H1 (cell line): ENCODE data around the gene MKNK2. TPM values are rescaled to one million over a fixed set of nuclear protein-coding genes. Genes with fewer than 3 reads are reported as not detected.

Experiments
- CTCF ChIA-PET: fragments of 300-600 bp; sonication (Branson Sonifier 250); formaldehyde crosslinking; loops from one replicate; lab custom pipeline; 2021; ENCODE audit not compliant: partially characterized antibody; lab: Charles Lee
- POLR2A ChIA-PET: fragments of 300-600 bp; sonication (Branson Sonifier 250); formaldehyde crosslinking; loops from one replicate; lab custom pipeline; 2021; ENCODE audit warnings: inconsistent platforms; ENCODE audit not compliant: partially characterized antibody; lab: Charles Lee
- DNase-seq, 2 experiments: peaks; one replicate each; pipeline versions ENCODE4 v3.0.0 to v3.0.0-alpha.2; 2010 to 2022; ENCODE audit warnings: low spot score in 2 of 2, low read depth in 1 of 2, mixed read lengths in 1 of 2
- FAIRE-seq: peaks from 2 replicates; lab custom pipeline; 2011; peaks lifted over from hg19 to GRCh38; lab: Jason Lieb, UNC
- H2AFZ ChIP-seq: 2 replicates; pipeline ENCODE4 v1.8.1; 2012; ENCODE audit warnings: low read length, inconsistent platforms
- H2AK5ac ChIP-seq: 2 replicates; pipeline ENCODE4 v1.6.1; 2013; ENCODE audit warnings: low read depth, low read length
- H2BK120ac ChIP-seq: replicated peaks from 2 replicates; pipeline ENCODE3; 2013; ENCODE audit warnings: low read depth, low read length, inconsistent platforms
- H2BK12ac ChIP-seq: 2 replicates; pipeline ENCODE4 v1.6.1; 2013; ENCODE audit warnings: low read depth, low read length
- H2BK15ac ChIP-seq: 2 replicates; pipeline ENCODE4 v1.6.1; 2013; ENCODE audit warnings: low read length
- H2BK20ac ChIP-seq: 2 replicates; pipeline ENCODE4 v1.6.1; 2013; ENCODE audit warnings: low read length
- H2BK5ac ChIP-seq: 2 replicates; pipeline ENCODE4 v1.6.1; 2013; ENCODE audit warnings: low read depth, low read length
- H3K14ac ChIP-seq: 2 replicates; pipeline ENCODE4 v1.6.1; 2013; ENCODE audit warnings: inconsistent platforms; ENCODE audit not compliant: insufficient read length
- H3K18ac ChIP-seq: 2 replicates; pipeline ENCODE4 v1.6.1; 2013; ENCODE audit warnings: low read length; ENCODE audit errors: extremely low read depth
- H3K23ac ChIP-seq: 2 replicates; pipeline ENCODE4 v1.6.1; 2013; ENCODE audit warnings: inconsistent platforms; ENCODE audit not compliant: insufficient read length
- H3K23me2 ChIP-seq: 2 replicates; pipeline ENCODE4 v1.6.1; 2013; ENCODE audit warnings: low read depth, low read length
- H3K27ac ChIP-seq: 2 replicates; pipeline ENCODE4 v1.6.1; 2011; ENCODE audit warnings: low read depth, low read length, inconsistent platforms
- H3K27me3 ChIP-seq, 4 experiments: replicated peaks in 1 of 4; 1 replicate in 1 of 4; 2 replicates in 3 of 4; pipeline versions ENCODE4 v1.6.1 to v1.8.1; 2011 to 2013; ENCODE audit warnings: low read length in 3 of 4, mild to moderate bottlenecking in 3 of 4, inconsistent platforms in 2 of 4, mixed read lengths in 2 of 4, moderate library complexity in 1 of 4; ENCODE audit not compliant: control insufficient read depth in 3 of 4, insufficient read depth in 3 of 4; ENCODE audit errors: extremely low read depth in 1 of 4
- H3K36me3 ChIP-seq, 4 experiments: 2 replicates each; pipeline versions ENCODE4 v1.6.1 to v1.8.1; 2011 to 2013; ENCODE audit warnings: mild to moderate bottlenecking in 4 of 4, low read length in 3 of 4, moderate library complexity in 2 of 4, control low read depth in 1 of 4, inconsistent platforms in 1 of 4; ENCODE audit not compliant: insufficient read depth in 4 of 4, control insufficient read depth in 2 of 4
- H3K4ac ChIP-seq: replicated peaks from 2 replicates; pipeline ENCODE3; 2013; ENCODE audit warnings: low read length, low read depth, mixed read lengths, inconsistent platforms; ENCODE audit not compliant: insufficient read length
- H3K4me1 ChIP-seq, 4 experiments: replicated peaks in 1 of 4; 1 replicate in 1 of 4; 2 replicates in 3 of 4; pipeline versions ENCODE4 v1.6.1 to v1.8.1; 2011 to 2013; ENCODE audit warnings: low read length in 3 of 4, inconsistent platforms in 2 of 4, mixed read lengths in 1 of 4; ENCODE audit not compliant: insufficient read depth in 4 of 4, control insufficient read depth in 3 of 4
- H3K4me2 ChIP-seq, 2 experiments: 2 replicates each; pipeline versions ENCODE4 v1.6.1 to v1.8.1; 2011 to 2013; ENCODE audit warnings: low read depth in 2 of 2, low read length in 2 of 2, control low read depth in 1 of 2, inconsistent platforms in 1 of 2, mild to moderate bottlenecking in 1 of 2; ENCODE audit not compliant: insufficient read depth in 1 of 2
- H3K4me3 ChIP-seq, 4 experiments: fragments of 200-600, 300-600 bp in 1 of 4; sonication (generic), shearing (Covaris generic), sonication (Bioruptor Twin) in 1 of 4; 2 replicates each; pipeline versions ENCODE4 v1.5.1 to v1.8.1; 2011 to 2016; ENCODE audit warnings: low read length in 4 of 4, low read depth in 3 of 4, control low read depth in 2 of 4, inconsistent platforms in 2 of 4, mild to moderate bottlenecking in 2 of 4, mixed read lengths in 1 of 4, moderate library complexity in 1 of 4; ENCODE audit not compliant: insufficient read depth in 2 of 4; ENCODE audit errors: extremely low read depth in 1 of 4
- H3K56ac ChIP-seq: replicated peaks from 2 replicates; pipeline ENCODE3; 2013; ENCODE audit warnings: low read depth, mild to moderate bottlenecking, mixed read lengths, low read length, inconsistent platforms; ENCODE audit not compliant: insufficient read length
- H3K79me1 ChIP-seq: 2 replicates; pipeline ENCODE4 v1.6.1; 2013; ENCODE audit warnings: low read depth, low read length, control low read depth
- H3K79me2 ChIP-seq, 2 experiments: 2 replicates each; pipeline versions ENCODE4 v1.6.1 to v1.8.1; 2012 to 2013; ENCODE audit warnings: low read length in 2 of 2, mild to moderate bottlenecking in 2 of 2, inconsistent platforms in 1 of 2; ENCODE audit not compliant: insufficient read depth in 2 of 2, control insufficient read depth in 1 of 2
- H3K9ac ChIP-seq, 4 experiments: replicated peaks in 1 of 4; 1 replicate in 1 of 4; 2 replicates in 3 of 4; pipeline versions ENCODE4 v1.6.1 to v1.8.1; 2011 to 2013; ENCODE audit warnings: low read depth in 3 of 4, low read length in 3 of 4, control low read depth in 2 of 4, mild to moderate bottlenecking in 2 of 4, moderate library complexity in 2 of 4, inconsistent platforms in 1 of 4; ENCODE audit errors: extremely low read depth in 1 of 4
- H3K9me3 ChIP-seq, 2 experiments: 2 replicates each; pipeline versions ENCODE4 v1.6.1 to v1.8.1; 2012 to 2013; ENCODE audit warnings: mild to moderate bottlenecking in 2 of 2, moderate library complexity in 2 of 2, control low read depth in 1 of 2, inconsistent platforms in 1 of 2, low read depth in 1 of 2, low read length in 1 of 2, mixed read lengths in 1 of 2; ENCODE audit not compliant: insufficient read depth in 2 of 2
- H4K20me1 ChIP-seq, 2 experiments: replicated peaks in 1 of 2; 2 replicates each; pipeline versions ENCODE3 to v1.8.1; 2011 to 2013; ENCODE audit warnings: inconsistent platforms in 2 of 2, low read length in 2 of 2, mild to moderate bottlenecking in 1 of 2; ENCODE audit not compliant: insufficient read depth in 2 of 2, control insufficient read depth in 1 of 2
- H4K5ac ChIP-seq: 2 replicates; pipeline ENCODE4 v1.6.1; 2013; ENCODE audit warnings: low read length, low read depth, mixed read lengths, inconsistent platforms; ENCODE audit not compliant: insufficient read length
- H4K8ac ChIP-seq: 2 replicates; pipeline ENCODE4 v1.8.0; 2013; ENCODE audit warnings: mild to moderate bottlenecking, moderate library complexity, low read length, inconsistent platforms; ENCODE audit not compliant: insufficient read depth; ENCODE audit errors: extremely low read depth
- H4K91ac ChIP-seq: replicated peaks from 2 replicates; pipeline ENCODE3; 2013; ENCODE audit warnings: low read length, mixed read lengths, inconsistent platforms; ENCODE audit not compliant: insufficient read length
- JUN ChIP-seq: IDR thresholded peaks from 2 replicates; pipeline ENCODE4 v1.6.1; 2011; ENCODE audit warnings: low read depth, mild to moderate bottlenecking, improper control_type of control experiment, low read length
- POU5F1 ChIP-seq: IDR thresholded peaks from 2 replicates; pipeline ENCODE4 v1.6.1; 2011; ENCODE audit warnings: low read depth, mild to moderate bottlenecking, low read length, moderate library complexity
- WGBS, 2 experiments: shearing (Covaris generic) in 1 of 2; methylation state at CpG; one replicate each; pipeline versions ENCODE4 v1.1.6 to v1.1.7; 2013 to 2015; ENCODE audit warnings: low lambda C conversion rate in 2 of 2, mixed read lengths in 2 of 2, inconsistent platforms in 1 of 2, low coverage in 1 of 2, missing lambda C conversion rate in 1 of 2; ENCODE audit not compliant: insufficient replicate concordance in 2 of 2, insufficient coverage in 1 of 2, insufficient read length in 1 of 2; ENCODE audit errors: extremely low coverage in 1 of 2, missing lambda C conversion rate in 1 of 2; 5-methylcytosine and 5-hydroxymethylcytosine counted together
- polyA plus RNA-seq, 7 experiments: library from polyadenylated mRNA; depleted of rRNA in 3 of 7; stranded (reverse) in 5 of 7; unstranded in 2 of 7; fragments of >200 nt in 5 of 7; fragments of 200-250 nt in 2 of 7; gene quantifications; 1 replicate in 5 of 7; 2 replicates in 1 of 7; 4 replicates in 1 of 7; pipeline versions ENCODE4 v1.2.1 to v1.2.3, GENCODE V29; 2011 to 2013; ENCODE audit warnings: missing spikeins in 2 of 7, mixed read lengths in 2 of 7
- total RNA-seq: library from RNA; stranded (reverse); fragmentation: NEBNext Ultra II Directional; extraction: Animal tissue kit (Norgen Biotek cat#: 25700); gene quantifications from 2 replicates; pipeline ENCODE4 v1.2.1, GENCODE V29; 2021

The MKNK2 gene
- total and polyA plus RNA-seq, 2 of the 8 experiments (the other 6 are each of a cell fraction or from before 2014, with no cell fraction given): 163 to 166 TPM

DNA sequence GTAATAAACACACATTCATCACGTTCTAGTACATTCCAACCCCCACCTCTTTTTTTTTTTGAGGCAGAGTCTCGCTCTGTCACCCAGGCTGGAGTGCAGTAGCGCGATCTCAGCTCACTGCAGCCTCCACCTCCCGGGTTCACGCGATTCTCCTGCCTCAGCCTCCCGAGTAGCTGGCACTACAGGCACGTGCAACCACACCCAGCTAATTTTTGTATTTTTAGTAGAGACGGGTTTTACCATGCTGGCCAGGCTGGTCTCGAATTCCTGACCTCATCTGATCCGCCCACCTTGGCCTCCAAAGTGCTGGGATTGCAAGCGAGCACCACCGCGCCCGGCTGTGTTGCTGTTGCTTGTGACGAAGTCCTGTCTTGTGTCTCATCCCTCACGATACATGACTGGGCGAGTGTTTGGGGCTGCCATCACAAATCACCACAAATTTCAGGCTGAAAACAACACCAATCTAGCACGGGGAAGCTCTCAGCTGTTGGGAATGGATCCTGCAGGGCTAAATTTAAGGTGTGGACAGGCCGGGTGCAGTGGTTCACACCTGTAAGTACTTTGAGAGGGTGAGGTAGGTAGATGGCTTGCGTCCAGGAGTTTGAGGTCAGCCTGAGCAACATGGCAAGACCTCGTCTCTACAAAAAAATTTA lies 29.4 kb upstream of the MKNK2 start:
- H3K27me3 ChIP-seq: no peaks in the 10 kb centered on the region
- ChIA-PET POLR2A (interaction anchor here (1.0 to 1.2 kb wide), 3 partner anchors 11 to 38 kb away, joined by 3 to 4 read pairs (median 3); no protein-coding TSS in a partner anchor), CTCF (interaction anchor here (1.8 kb wide), 1 partner anchor 11 kb away, joined by 4 read pairs; no protein-coding TSS in a partner anchor)
- H3K23ac ChIP-seq: no peak overlapping the region
- H3K4me2 ChIP-seq: no peak overlapping the region
- no peak overlapping the region for H3K56ac ChIP-seq
- no peak overlapping the region for H4K8ac ChIP-seq
- no peak overlapping the region for H4K91ac ChIP-seq
- FAIRE-seq: no peak
- H3K9me3 ChIP-seq: no peaks in the 10 kb centered on the region
- no peak overlapping the region for H2AFZ ChIP-seq
- H3K36me3 ChIP-seq: no peaks in the 10 kb centered on the region; a peak in 2 of 8 replicates
- H2BK120ac ChIP-seq: no peak overlapping the region
- no peak overlapping the region for H3K18ac ChIP-seq
- no peaks in the 10 kb centered on the region for H3K79me1 ChIP-seq
- H3K27ac ChIP-seq: no peak overlapping the region
- WGBS, 2 experiments: 94% methylated on average over 23 of the region's 23 CpGs; no CpG with 5 or more reads in 1 of the 2 experiments
- no peak overlapping the region for H2BK15ac ChIP-seq
- no peak overlapping the region for H3K4me3 ChIP-seq
- no peak overlapping the region for H2BK20ac ChIP-seq
- no peaks in the 10 kb centered on the region for H3K23me2 ChIP-seq
- H4K20me1 ChIP-seq: no peaks in the 10 kb centered on the region
- TF ChIP-seq POU5F1: no peak
- no peak for TF ChIP-seq JUN
- TF ChIP-seq, all 59 proteins: peak for 0
- no peak overlapping the region; a peak in 1 of 7 replicates for H3K9ac ChIP-seq
- H3K79me2 ChIP-seq: no peaks in the 10 kb centered on the region
- H3K4me1 ChIP-seq: no peaks in the 10 kb centered on the region; a peak in 2 of 7 replicates
- no peak overlapping the region for H4K5ac ChIP-seq
- no peak overlapping the region for H2BK12ac ChIP-seq
- no peak overlapping the region; the same call in 1 of the 2 replicates for H2AK5ac ChIP-seq
- H3K14ac ChIP-seq: no peak overlapping the region
- H3K4ac ChIP-seq: no peak overlapping the region
- H2BK5ac ChIP-seq: no peak overlapping the region
- DNase-seq: no peak
